Fibroblast of skin of abdomen (primary cell): ENCODE results near the gene PLBD1.

Source experiments
- DNase-seq: peaks from one replicate; pipeline ENCODE4 v3.0.0-alpha.2; 2013

The PLBD1 gene

GRCh38 chr12:14564336-14564959 is 3.2 kb downstream of the PLBD1 start:
- DNase-seq: no peak

- DNase-seq: no peak
Observed at GRCh38 chr12:14563046-14563445, 4.6 kb downstream of the PLBD1 start.

- no peak for DNase-seq
Observed at GRCh38 chr12:14562279-14562678, 5.4 kb downstream of the PLBD1 start.

GRCh38 chr12:14561677-14562238 is 5.9 kb downstream of the PLBD1 start:
- DNase-seq: no peak

GRCh38 chr12:14560904-14561574 is 6.6 kb downstream of the PLBD1 start:
- no peak for DNase-seq

GRCh38 chr12:14558473-14558959 is 9.2 kb downstream of the PLBD1 start:
- DNase-seq: no peak

GRCh38 chr12:14557966-14558365 is 9.7 kb downstream of the PLBD1 start:
- no peak for DNase-seq

- DNase-seq: peak; percentile 1
Observed at GRCh38 chr12:14554281-14555007, 13.2 kb downstream of the PLBD1 start.

GRCh38 chr12:14548609-14549008 is 19.1 kb downstream of the PLBD1 start:
- no peak for DNase-seq

- DNase-seq: no peak
Observed at GRCh38 chr12:14547571-14547970, 20.1 kb downstream of the PLBD1 start.

- no peak for DNase-seq
Observed at GRCh38 chr12:14545144-14546124, 22.2 kb downstream of the PLBD1 start.

- no peak for DNase-seq
Observed at GRCh38 chr12:14540801-14541462, 26.8 kb downstream of the PLBD1 start.

GRCh38 chr12:14537088-14537487 is 30.6 kb downstream of the PLBD1 start:
- no peak for DNase-seq

GRCh38 chr12:14532152-14532551 is 35.5 kb downstream of the PLBD1 start:
- no peak for DNase-seq

GRCh38 chr12:14525964-14526363 is 41.7 kb downstream of the PLBD1 start:
- DNase-seq: no peak

- DNase-seq: no peak
Observed at GRCh38 chr12:14521822-14522221, 45.9 kb downstream of the PLBD1 start.

- DNase-seq: no peak
Observed at GRCh38 chr12:14514946-14515345, 52.7 kb downstream of the PLBD1 start.

- DNase-seq: peak; percentile 2
Observed at GRCh38 chr12:14514154-14514842, 53.4 kb downstream of the PLBD1 start.

GRCh38 chr12:14510574-14510973 is 57.1 kb downstream of the PLBD1 start:
- DNase-seq: no peak

GRCh38 chr12:14505626-14506596 is 61.8 kb downstream of the PLBD1 start:
- DNase-seq: no peak
